ENCODE results near the gene APBB1. TPM values are rescaled to one million over a fixed set of nuclear protein-coding genes. Genes with fewer than 3 reads are reported as not detected.

Gene APBB1
- total and polyA plus RNA-seq, 9 of the 15 experiments (the other 6 are each of a cell fraction or from before 2014, with no cell fraction given): 0.04 to 0.73 (median 0.40) TPM

DNA sequence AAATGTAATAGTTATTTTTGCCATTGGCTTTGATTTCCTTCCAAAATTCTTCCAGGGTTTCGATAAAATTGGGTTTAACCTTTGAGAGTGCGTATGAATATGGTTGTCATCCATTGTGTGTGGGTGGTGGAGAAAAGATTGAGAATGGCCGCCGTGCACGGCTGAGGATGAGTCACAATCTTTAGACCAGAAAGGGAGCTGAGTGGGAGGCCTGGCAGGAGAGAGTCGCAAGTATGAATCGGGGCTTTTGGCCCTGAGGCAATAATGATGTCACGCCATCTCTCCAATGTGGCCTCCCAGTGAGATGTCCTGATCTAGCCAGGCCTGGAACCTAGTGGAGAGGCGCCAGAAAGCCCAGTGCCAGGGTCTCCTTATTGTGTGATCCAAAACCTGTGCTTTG lies 61.7 kb downstream of the APBB1 start (continued):
- TF ChIP-seq CUX1 (CRISPR knock-in tag; IDR thresholded peaks at IDR 0.05) (no peak), POLR2AphosphoS2 (IDR thresholded peaks at IDR 0.05; ENCODE audit: low read length) (no peak), FIP1L1 (IDR thresholded peaks at IDR 0.05; ENCODE audit: low read depth, low read length, poor library complexity, severe bottlenecking) (no peak), ZNF41 (CRISPR knock-in tag; conservative IDR thresholded peaks at IDR 0.05) (no peak), UBTF (IDR thresholded peaks at IDR 0.05; ENCODE audit: borderline replicate concordance in 1 of 2, low read depth in 2 of 2, low read length in 2 of 2) (no peak), ZNF507 (tag; conservative IDR thresholded peaks at IDR 0.05) (no peak), ZNF24 (IDR thresholded peaks at IDR 0.05) (peak; percentile 94), BRF1 (IDR thresholded peaks at IDR 0.05; ENCODE audit: borderline replicate concordance, extremely low read depth, insufficient read length) (no peak), ERF (CRISPR knock-in tag; IDR thresholded peaks at IDR 0.05) (no peak), ZNF75A (CRISPR knock-in tag; IDR thresholded peaks at IDR 0.05) (no peak), SIRT6 (IDR thresholded peaks at IDR 0.05; ENCODE audit: low read depth, low read length) (no peak), TRIM28 (IDR thresholded peaks at IDR 0.05) (no peak), ETV6 (IDR thresholded peaks at IDR 0.05; ENCODE audit: borderline replicate concordance in 1 of 2, low read depth in 2 of 2, low read length in 1 of 2) (no peak), ETV6 (CRISPR knock-in tag; IDR thresholded peaks at IDR 0.05; ENCODE audit: borderline replicate concordance) (no peak), JUN (IDR thresholded peaks at IDR 0.05; ENCODE audit: borderline replicate concordance, low read depth, low read length) (peak; percentile 84), JUN (CRISPR knock-in tag; IDR thresholded peaks at IDR 0.05; ENCODE audit: borderline replicate concordance) (no peak), DMBX1 (CRISPR knock-in tag; IDR thresholded peaks at IDR 0.05; ENCODE audit: borderline replicate concordance) (no peak), YY1 (IDR thresholded peaks at IDR 0.05; ENCODE audit: borderline replicate concordance in 1 of 3, control insufficient read depth in 1 of 3, extremely low read depth in 1 of 3, insufficient read depth in 3 of 3, insufficient read length in 1 of 3, insufficient replicate concordance in 2 of 3, low read depth in 1 of 3, low read length in 2 of 3) (peak in 2 of 3 experiments; percentile 42 to 86), ZNF140 (CRISPR knock-in tag; IDR thresholded peaks at IDR 0.05) (no peak)
- TF ChIP-seq, protein P1, sequence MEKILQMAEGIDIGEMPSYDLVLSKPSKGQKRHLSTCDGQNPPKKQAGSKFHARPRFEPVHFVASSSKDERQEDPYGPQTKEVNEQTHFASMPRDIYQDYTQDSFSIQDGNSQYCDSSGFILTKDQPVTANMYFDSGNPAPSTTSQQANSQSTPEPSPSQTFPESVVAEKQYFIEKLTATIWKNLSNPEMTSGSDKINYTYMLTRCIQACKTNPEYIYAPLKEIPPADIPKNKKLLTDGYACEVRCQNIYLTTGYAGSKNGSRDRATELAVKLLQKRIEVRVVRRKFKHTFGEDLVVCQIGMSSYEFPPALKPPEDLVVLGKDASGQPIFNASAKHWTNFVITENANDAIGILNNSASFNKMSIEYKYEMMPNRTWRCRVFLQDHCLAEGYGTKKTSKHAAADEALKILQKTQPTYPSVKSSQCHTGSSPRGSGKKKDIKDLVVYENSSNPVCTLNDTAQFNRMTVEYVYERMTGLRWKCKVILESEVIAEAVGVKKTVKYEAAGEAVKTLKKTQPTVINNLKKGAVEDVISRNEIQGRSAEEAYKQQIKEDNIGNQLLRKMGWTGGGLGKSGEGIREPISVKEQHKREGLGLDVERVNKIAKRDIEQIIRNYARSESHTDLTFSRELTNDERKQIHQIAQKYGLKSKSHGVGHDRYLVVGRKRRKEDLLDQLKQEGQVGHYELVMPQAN (IDR thresholded peaks at IDR 0.05; ENCODE audit: borderline replicate concordance): no peak

All from K562 (cell line).